Loucy (cell line): ENCODE results near the gene PPP4R3A.

Source experiments
- EZH2phosphoT487 ChIP-seq: fragments of 200-600 bp; IDR thresholded peaks from 2 replicates; pipeline ENCODE4 v1.6.1; 2018; ENCODE audit warnings: antibody characterized with exemption, mild to moderate bottlenecking, moderate library complexity, borderline replicate concordance
- TF ChIP-seq, protein P1 (sequence below): fragments of 200-600 bp; sonication (generic); conservative IDR thresholded peaks from 2 replicates; pipeline ENCODE4 v1.5.1; 2014; ENCODE audit warnings: mild to moderate bottlenecking, antibody characterized with exemption, low read length

DNA sequence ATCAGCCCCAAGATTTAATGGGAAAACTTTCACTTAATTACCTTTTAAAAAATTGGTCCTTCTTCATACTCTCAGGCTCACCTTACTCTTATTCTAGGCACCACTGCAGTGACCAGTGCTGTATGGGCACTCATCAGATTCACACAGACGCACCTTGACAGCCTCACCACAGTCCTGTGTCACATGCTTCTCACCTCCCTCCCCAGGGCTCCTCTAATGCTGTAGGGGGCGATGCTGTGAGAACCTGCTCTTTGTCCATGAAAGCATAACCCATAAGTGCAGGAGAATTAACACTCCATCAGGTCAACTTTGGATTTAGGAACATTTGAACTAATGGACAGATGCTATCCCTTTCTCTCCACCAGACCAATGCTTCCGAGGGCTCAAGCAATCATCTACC is 13.9 kb upstream of the PPP4R3A start:
- TF ChIP-seq, protein P1, sequence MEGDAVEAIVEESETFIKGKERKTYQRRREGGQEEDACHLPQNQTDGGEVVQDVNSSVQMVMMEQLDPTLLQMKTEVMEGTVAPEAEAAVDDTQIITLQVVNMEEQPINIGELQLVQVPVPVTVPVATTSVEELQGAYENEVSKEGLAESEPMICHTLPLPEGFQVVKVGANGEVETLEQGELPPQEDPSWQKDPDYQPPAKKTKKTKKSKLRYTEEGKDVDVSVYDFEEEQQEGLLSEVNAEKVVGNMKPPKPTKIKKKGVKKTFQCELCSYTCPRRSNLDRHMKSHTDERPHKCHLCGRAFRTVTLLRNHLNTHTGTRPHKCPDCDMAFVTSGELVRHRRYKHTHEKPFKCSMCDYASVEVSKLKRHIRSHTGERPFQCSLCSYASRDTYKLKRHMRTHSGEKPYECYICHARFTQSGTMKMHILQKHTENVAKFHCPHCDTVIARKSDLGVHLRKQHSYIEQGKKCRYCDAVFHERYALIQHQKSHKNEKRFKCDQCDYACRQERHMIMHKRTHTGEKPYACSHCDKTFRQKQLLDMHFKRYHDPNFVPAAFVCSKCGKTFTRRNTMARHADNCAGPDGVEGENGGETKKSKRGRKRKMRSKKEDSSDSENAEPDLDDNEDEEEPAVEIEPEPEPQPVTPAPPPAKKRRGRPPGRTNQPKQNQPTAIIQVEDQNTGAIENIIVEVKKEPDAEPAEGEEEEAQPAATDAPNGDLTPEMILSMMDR = peak; percentile 27; the same call in 1 of the 2 replicates
- TF ChIP-seq EZH2phosphoT487 = no peak
